HepG2 (cell line): ENCODE data around the gene ZNRD2. TPM values are rescaled to one million over a fixed set of nuclear protein-coding genes. Genes with fewer than 3 reads are reported as not detected.

Experiments used
- GTF3A ChIP-seq: sonication (generic); formaldehyde crosslinking; conservative IDR thresholded peaks from 2 replicates; pipeline ENCODE4 v1.4.0; 2020; ENCODE audit warnings: mild to moderate bottlenecking, missing genetic modification reagents
- ISX ChIP-seq: sonication (generic); formaldehyde crosslinking; conservative IDR thresholded peaks from 2 replicates; pipeline ENCODE4 v1.5.0; 2020; ENCODE audit warnings: missing genetic modification reagents
- MIER2 ChIP-seq: IDR thresholded peaks from 2 replicates; pipeline ENCODE4 v1.6.1; 2016; ENCODE audit warnings: missing biosample characterization, missing genetic modification reagents
- MXI1 ChIP-seq: IDR thresholded peaks from 3 replicates; pipeline ENCODE4 v1.6.1; 2012; ENCODE audit warnings: low read depth, low read length, inconsistent platforms, borderline replicate concordance
- MZF1 ChIP-seq: sonication (generic); formaldehyde crosslinking; IDR thresholded peaks from 2 replicates; pipeline ENCODE4 v1.8.1; 2023; ENCODE audit warnings: mild to moderate bottlenecking, missing genetic modification reagents, borderline replicate concordance
- PCBP1 ChIP-seq: fragments of 200-400 bp; formaldehyde crosslinking; IDR thresholded peaks from 2 replicates; pipeline ENCODE4 v1.6.1; 2017; ENCODE audit warnings: mild to moderate bottlenecking, low read depth, low read length, borderline replicate concordance
- TCF12 ChIP-seq, 2 experiments: fragments of 450-650 bp in 1 of 2; sonication (generic) in 1 of 2; formaldehyde crosslinking in 1 of 2; IDR thresholded peaks; 2 replicates each; pipeline versions ENCODE4 v1.6.1 to v1.8.0; 2017 to 2022; ENCODE audit warnings: antibody characterized with exemption in 1 of 2, mild to moderate bottlenecking in 1 of 2, missing genetic modification reagents in 1 of 2, moderate library complexity in 1 of 2
- ZNF138 ChIP-seq: sonication (generic); formaldehyde crosslinking; IDR thresholded peaks from 2 replicates; pipeline ENCODE4 v1.5.0; 2020; ENCODE audit warnings: mild to moderate bottlenecking, low read depth, missing genetic modification reagents
- ZNF331 ChIP-seq: sonication (generic); formaldehyde crosslinking; IDR thresholded peaks from 2 replicates; pipeline ENCODE4 v1.4.0; 2020; ENCODE audit warnings: missing genetic modification reagents
- ZNF510 ChIP-seq: sonication (generic); formaldehyde crosslinking; IDR thresholded peaks from 2 replicates; pipeline ENCODE4 v1.4.0; 2020; ENCODE audit warnings: low read depth, mild to moderate bottlenecking, missing genetic modification reagents
- polyA plus RNA-seq, 8 experiments: library from polyadenylated mRNA; depleted of rRNA in 3 of 8; stranded (reverse) in 7 of 8; unstranded in 1 of 8; fragments of >200 nt; fragmentation: Illumina TruSeq in 4 of 8; extraction: Trizol in 4 of 8; gene quantifications; 2 replicates each; pipeline versions ENCODE4 v1.2.1 to v1.2.3, GENCODE V29; 2011 to 2016; ENCODE audit warnings: low read depth in 4 of 8, missing spikeins in 1 of 8, mixed read lengths in 1 of 8; ENCODE audit not compliant: insufficient read depth in 1 of 8
- total RNA-seq, 5 experiments: library from RNA; depleted of rRNA; stranded (reverse); fragments of >200 nt; fragmentation: Illumina TruSeq; extraction: Trizol; gene quantifications; 2 replicates each; pipeline ENCODE4 v1.2.3, GENCODE V29; 2016; ENCODE audit warnings: low read depth in 1 of 5
- TF ChIP-seq, protein P1 (sequence below): sonication (generic); formaldehyde crosslinking; IDR thresholded peaks from 2 replicates; pipeline ENCODE4 v1.5.0; 2020; ENCODE audit warnings: missing genetic modification reagents
- TF ChIP-seq, protein P2 (sequence below): sonication (generic); formaldehyde crosslinking; IDR thresholded peaks from 2 replicates; pipeline ENCODE4 v1.4.0; 2020; ENCODE audit warnings: missing genetic modification reagents
- TF ChIP-seq, protein P3 (sequence below): sonication (generic); formaldehyde crosslinking; IDR thresholded peaks from 2 replicates; pipeline ENCODE4 v1.5.1; 2020; ENCODE audit warnings: mild to moderate bottlenecking, missing genetic modification reagents, borderline replicate concordance

The ZNRD2 gene
- total and polyA plus RNA-seq, 2 of the 13 experiments (the other 11 are each of a cell fraction or from before 2014, with no cell fraction given): 29.2 to 34.0 TPM

DNA sequence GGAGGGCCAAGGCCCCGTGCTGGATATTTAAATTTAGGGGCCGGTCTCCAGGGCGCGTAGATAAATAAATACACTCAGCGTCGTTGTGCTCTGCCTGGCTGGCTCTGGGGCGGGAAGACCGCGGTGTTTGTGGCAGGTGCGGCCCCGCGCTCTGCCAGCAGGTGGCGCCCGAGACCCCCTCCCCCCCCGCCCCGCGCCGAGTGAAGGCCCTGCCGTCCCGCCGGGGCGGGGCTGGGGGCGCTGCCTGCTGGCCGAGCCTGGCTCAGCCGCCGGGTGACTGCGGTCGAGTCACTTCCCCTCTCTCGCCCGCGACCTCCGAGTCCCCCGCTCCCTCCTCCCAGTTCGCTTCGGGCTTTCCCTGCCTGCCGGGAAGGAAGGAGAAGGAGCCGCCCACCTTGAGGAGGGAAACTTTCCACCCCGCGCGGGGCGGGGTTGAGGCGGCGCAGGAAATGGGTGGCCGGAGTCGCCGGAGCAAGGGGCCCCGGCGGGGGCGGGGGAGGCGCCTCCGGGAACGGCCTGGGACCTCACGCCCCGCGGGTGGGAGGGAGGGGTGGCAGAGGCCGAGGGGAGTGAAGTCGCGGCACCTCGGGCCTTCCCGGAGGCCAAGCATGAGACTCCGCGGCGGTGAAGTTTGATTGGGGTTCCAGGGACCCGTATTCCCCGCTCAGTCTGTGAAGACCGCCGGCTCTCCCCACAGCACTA lies 4.0 kb downstream of the ZNRD2 start (continued):
- TF ChIP-seq TCF12 (IDR thresholded peaks at IDR 0.05) (no peak), TCF12 (CRISPR knock-in tag; IDR thresholded peaks at IDR 0.05) (peak; percentile 43; the same call in 1 of the 2 replicates), GTF3A (no peak), MIER2 (CRISPR knock-in tag) (no peak), ZNF138 (no peak), ISX (CRISPR knock-in tag) (no peak), MZF1 (no peak), ZNF331 (peak; percentile 10; the same call in 1 of the 2 replicates), ZNF510 (CRISPR knock-in tag) (no peak), PCBP1 (no peak), MXI1 (peak; percentile 12; the same call in 1 of the 3 replicates)
- TF ChIP-seq, protein P1, sequence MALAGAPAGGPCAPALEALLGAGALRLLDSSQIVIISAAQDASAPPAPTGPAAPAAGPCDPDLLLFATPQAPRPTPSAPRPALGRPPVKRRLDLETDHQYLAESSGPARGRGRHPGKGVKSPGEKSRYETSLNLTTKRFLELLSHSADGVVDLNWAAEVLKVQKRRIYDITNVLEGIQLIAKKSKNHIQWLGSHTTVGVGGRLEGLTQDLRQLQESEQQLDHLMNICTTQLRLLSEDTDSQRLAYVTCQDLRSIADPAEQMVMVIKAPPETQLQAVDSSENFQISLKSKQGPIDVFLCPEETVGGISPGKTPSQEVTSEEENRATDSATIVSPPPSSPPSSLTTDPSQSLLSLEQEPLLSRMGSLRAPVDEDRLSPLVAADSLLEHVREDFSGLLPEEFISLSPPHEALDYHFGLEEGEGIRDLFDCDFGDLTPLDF (CRISPR knock-in tag): peak; percentile 57; the same call in 1 of the 2 replicates
- TF ChIP-seq, protein P2, sequence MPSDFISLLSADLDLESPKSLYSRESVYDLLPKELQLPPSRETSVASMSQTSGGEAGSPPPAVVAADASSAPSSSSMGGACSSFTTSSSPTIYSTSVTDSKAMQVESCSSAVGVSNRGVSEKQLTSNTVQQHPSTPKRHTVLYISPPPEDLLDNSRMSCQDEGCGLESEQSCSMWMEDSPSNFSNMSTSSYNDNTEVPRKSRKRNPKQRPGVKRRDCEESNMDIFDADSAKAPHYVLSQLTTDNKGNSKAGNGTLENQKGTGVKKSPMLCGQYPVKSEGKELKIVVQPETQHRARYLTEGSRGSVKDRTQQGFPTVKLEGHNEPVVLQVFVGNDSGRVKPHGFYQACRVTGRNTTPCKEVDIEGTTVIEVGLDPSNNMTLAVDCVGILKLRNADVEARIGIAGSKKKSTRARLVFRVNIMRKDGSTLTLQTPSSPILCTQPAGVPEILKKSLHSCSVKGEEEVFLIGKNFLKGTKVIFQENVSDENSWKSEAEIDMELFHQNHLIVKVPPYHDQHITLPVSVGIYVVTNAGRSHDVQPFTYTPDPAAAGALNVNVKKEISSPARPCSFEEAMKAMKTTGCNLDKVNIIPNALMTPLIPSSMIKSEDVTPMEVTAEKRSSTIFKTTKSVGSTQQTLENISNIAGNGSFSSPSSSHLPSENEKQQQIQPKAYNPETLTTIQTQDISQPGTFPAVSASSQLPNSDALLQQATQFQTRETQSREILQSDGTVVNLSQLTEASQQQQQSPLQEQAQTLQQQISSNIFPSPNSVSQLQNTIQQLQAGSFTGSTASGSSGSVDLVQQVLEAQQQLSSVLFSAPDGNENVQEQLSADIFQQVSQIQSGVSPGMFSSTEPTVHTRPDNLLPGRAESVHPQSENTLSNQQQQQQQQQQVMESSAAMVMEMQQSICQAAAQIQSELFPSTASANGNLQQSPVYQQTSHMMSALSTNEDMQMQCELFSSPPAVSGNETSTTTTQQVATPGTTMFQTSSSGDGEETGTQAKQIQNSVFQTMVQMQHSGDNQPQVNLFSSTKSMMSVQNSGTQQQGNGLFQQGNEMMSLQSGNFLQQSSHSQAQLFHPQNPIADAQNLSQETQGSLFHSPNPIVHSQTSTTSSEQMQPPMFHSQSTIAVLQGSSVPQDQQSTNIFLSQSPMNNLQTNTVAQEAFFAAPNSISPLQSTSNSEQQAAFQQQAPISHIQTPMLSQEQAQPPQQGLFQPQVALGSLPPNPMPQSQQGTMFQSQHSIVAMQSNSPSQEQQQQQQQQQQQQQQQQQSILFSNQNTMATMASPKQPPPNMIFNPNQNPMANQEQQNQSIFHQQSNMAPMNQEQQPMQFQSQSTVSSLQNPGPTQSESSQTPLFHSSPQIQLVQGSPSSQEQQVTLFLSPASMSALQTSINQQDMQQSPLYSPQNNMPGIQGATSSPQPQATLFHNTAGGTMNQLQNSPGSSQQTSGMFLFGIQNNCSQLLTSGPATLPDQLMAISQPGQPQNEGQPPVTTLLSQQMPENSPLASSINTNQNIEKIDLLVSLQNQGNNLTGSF (CRISPR knock-in tag): no peak
- TF ChIP-seq, protein P3, sequence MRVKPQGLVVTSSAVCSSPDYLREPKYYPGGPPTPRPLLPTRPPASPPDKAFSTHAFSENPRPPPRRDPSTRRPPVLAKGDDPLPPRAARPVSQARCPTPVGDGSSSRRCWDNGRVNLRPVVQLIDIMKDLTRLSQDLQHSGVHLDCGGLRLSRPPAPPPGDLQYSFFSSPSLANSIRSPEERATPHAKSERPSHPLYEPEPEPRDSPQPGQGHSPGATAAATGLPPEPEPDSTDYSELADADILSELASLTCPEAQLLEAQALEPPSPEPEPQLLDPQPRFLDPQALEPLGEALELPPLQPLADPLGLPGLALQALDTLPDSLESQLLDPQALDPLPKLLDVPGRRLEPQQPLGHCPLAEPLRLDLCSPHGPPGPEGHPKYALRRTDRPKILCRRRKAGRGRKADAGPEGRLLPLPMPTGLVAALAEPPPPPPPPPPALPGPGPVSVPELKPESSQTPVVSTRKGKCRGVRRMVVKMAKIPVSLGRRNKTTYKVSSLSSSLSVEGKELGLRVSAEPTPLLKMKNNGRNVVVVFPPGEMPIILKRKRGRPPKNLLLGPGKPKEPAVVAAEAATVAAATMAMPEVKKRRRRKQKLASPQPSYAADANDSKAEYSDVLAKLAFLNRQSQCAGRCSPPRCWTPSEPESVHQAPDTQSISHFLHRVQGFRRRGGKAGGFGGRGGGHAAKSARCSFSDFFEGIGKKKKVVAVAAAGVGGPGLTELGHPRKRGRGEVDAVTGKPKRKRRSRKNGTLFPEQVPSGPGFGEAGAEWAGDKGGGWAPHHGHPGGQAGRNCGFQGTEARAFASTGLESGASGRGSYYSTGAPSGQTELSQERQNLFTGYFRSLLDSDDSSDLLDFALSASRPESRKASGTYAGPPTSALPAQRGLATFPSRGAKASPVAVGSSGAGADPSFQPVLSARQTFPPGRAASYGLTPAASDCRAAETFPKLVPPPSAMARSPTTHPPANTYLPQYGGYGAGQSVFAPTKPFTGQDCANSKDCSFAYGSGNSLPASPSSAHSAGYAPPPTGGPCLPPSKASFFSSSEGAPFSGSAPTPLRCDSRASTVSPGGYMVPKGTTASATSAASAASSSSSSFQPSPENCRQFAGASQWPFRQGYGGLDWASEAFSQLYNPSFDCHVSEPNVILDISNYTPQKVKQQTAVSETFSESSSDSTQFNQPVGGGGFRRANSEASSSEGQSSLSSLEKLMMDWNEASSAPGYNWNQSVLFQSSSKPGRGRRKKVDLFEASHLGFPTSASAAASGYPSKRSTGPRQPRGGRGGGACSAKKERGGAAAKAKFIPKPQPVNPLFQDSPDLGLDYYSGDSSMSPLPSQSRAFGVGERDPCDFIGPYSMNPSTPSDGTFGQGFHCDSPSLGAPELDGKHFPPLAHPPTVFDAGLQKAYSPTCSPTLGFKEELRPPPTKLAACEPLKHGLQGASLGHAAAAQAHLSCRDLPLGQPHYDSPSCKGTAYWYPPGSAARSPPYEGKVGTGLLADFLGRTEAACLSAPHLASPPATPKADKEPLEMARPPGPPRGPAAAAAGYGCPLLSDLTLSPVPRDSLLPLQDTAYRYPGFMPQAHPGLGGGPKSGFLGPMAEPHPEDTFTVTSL (CRISPR knock-in tag): no peak
